ENCODE results near the gene MAP6.
"Not testable (repeated sequence)": the region's sequence is repeated elsewhere in the genome, so short reads cannot be mapped to it uniquely, and the experiment has no call there.

MAP6 gene

DNA sequence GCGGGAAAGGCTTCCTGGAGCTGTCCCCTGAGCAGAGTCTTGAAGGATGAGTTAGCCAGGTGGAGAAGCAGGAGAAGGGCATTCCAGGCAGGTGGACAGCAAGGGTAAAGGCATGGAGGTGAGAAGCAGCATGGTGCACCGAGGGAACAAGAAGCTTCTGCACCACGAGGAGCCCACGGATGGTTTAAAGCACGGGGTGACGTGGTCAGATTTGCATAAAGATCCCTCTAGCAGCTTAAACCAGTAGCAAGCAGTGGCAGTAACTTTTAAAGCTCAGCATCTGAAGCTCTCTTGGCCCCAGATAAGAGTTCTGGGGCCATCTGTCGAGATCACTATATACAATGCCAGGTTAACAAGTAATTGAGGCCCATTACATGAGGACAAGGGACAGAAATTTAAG lies 69.9 kb downstream of the MAP6 start:
- no peak for TF ChIP-seq POLR2A (IDR thresholded peaks at IDR 0.05; ENCODE audit: low read depth, low read length)
- no peak for DNase-seq (ENCODE audit: insufficient read length, low spot score)
- FAIRE-seq, result no peak

DNA sequence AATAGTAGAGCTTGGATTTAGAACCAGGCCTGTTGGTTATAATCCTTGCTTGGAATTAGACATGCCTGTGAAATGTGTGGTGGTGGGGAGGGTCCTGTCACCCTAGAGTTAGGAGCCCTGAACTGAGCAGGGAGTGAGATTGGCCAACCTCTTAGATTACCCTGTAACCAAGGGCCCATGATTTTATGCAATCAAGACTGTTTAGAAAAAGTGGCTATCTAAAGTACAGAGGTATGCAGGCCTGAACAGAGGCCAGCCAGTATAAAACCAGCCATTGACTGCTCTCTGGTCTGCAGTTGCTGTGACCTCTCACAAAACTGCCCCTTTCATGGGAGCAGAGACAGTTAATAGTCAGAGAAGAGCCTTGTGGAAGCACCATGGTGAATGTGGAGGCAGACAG lies 70.6 kb downstream of the MAP6 start:
- DNase-seq (ENCODE audit: insufficient read length, low spot score), result no peak
- no peak for TF ChIP-seq POLR2A (IDR thresholded peaks at IDR 0.05; ENCODE audit: low read depth, low read length)
- no peak for FAIRE-seq

DNA sequence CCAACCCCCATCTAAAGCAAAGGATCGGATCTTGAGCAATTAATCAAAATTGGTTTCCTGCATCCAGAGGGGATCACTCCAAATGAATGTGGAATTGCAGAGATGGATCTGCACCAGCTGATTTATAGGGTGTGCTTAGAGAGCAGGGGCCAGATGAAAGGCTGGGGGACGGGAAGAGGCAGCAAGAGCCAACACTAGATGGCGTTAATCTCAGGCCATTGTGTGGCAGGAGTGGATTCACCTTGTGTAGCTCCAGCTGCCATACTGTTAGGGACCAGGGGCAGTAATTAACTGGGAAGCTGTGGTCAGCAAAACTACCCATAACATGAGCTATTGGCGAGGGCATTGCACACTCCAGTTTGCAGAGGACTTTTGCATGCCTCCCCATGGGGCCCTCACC lies 71.2 kb downstream of the MAP6 start:
- FAIRE-seq, result no peak
- DNase-seq (ENCODE audit: insufficient read length, low spot score), result no peak

DNA sequence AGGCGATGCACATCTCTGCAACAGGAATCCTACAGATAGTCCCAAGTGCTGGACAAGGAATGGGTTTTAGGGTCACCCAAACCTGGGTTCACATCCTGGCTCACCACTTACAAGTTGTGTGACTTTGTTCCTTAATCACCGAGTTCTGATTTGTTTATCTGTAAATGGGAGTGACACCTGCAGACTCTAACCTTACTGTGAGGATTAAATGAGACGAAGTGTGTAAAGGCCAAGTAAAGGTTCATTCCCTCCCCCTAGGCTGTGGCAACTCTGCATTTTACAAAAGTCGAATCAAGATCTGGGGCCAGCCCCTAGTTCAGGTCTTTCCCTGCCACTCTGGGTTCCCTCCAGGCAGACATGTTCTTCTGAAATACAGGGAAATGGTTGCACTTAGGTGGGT lies 71.9 kb downstream of the MAP6 start:
- no peak for TF ChIP-seq POLR2A (IDR thresholded peaks at IDR 0.05; ENCODE audit: low read depth, low read length)
- no peak for DNase-seq (ENCODE audit: insufficient read length, low spot score)
- FAIRE-seq, result no peak

More for the DNA sequence above, 71.2 kb downstream of the MAP6 start:
- TF ChIP-seq POLR2A (IDR thresholded peaks at IDR 0.05; ENCODE audit: low read depth, low read length), result no peak

DNA sequence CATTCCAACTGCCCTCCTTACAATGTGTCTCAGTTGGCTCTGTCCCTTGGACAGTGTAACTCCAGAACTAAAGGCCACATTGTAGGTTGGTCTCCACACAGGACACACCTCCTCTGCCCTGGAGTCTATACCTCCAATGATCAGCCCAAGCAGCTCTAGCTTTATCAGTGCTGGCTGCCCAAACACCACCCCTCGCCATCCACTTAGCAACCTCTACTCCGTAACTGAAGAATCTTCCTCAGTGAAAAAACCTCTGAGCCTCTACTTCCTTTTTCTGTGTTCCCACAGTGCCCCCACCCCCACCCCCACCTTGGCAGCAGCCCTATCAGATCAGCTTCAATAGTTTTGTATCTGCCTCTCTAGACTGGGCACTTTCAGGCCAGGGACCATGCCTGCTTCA lies 73.4 kb downstream of the MAP6 start:
- DNase-seq (ENCODE audit: insufficient read length, low spot score) (no peak), FAIRE-seq (no peak)
- TF ChIP-seq POLR2A (IDR thresholded peaks at IDR 0.05; ENCODE audit: low read depth, low read length), result no peak

DNA sequence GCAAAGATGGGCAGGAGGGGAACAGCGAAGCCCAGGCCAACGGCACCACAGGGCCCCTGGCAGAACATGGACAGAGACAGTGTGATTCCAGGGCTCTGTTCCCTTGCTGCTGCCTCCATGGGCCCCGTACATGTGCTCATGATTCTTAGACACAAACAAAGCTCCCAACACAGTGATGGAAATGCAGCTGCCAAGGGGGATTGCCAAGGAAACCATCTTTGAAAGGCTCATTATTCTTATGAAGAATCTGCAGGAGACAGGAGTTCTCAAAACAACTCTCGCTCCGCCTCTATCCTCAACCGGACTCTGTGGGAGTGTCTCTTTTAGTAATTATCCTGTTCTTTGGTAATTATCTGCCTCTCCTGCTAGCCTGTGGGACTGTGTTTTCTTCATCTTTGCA lies 74.6 kb downstream of the MAP6 start:
- TF ChIP-seq POLR2A (IDR thresholded peaks at IDR 0.05; ENCODE audit: low read depth, low read length), result no peak
- FAIRE-seq (no peak), DNase-seq (ENCODE audit: insufficient read length, low spot score) (no peak)

DNA sequence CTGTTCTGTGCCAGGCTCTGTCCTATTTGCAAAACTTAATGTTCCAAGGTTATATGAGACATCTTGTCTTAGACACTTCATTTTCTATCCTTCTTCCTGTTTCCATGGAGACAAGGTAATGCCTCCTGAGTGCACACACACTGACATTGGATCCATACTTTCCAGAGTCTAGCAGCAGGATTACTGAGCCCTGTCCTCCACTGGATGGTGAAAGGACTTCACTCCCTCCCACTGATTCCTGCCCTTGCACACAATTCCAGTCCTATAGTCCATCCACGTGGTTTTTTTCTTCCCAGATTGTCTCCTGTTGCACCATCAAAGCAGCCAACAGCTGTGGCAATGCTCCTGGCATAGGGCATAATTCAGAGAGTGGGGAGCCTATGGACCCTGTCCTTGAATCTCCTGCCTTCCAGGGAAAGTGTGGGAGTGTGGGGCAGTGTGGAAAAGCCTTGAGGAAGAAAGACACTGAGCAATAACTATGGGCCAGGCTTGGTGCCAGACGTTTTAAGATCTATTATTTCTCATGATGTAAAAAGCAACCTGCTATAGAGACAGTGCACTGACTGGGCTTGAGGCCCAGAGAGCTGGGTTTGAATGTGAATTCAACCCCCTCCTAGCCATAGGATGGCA lies 75.4 kb downstream of the MAP6 start:
- no peak for TF ChIP-seq POLR2A (IDR thresholded peaks at IDR 0.05; ENCODE audit: low read depth, low read length)
- DNase-seq (ENCODE audit: insufficient read length, low spot score), result no peak
- no peak for FAIRE-seq

DNA sequence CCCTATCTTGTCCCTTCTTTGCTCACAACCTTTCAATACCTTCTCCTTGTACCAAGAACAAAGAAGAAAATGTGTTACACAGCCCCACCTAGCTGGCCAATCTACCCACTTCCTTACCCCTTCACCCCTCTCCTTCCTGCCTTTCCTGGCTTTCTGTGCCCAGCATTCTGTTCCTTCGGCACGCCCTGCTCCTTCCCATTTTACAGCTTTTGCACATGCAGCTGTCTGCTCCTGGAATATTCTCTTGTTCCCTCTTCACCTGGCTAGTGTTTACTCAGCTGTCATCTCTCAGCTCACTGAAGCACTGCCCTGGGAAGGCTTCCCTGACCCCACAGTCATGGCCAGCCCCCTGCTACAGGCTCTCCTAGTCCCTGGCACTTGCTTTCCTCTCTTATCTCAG lies 76.1 kb downstream of the MAP6 start:
- DNase-seq (ENCODE audit: insufficient read length, low spot score), result no peak
- TF ChIP-seq POLR2A (IDR thresholded peaks at IDR 0.05; ENCODE audit: low read depth, low read length), result no peak
- no peak for FAIRE-seq

DNA sequence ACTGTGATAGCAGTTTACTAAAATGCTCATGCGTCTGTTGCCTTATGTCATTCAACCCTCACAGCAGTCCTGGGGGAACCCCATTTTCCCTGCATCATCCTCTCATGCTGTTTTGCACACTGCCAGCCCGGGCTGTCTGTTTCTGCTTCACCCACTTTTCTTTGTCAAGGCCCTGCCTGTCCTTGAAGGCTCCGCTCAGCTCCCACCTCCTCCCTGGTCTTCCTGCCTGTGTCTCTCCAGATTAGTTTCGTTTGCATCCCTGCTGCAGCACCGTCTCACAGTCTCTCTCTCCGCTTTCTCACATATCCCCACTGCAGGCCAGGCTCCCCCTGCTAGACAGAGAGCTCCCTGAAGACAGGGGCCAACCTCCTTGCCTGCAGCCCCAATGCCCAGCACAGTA lies 76.9 kb downstream of the MAP6 start:
- no peak for TF ChIP-seq POLR2A (IDR thresholded peaks at IDR 0.05; ENCODE audit: low read depth, low read length)
- no peak for FAIRE-seq
- no peak for DNase-seq (ENCODE audit: insufficient read length, low spot score)

DNA sequence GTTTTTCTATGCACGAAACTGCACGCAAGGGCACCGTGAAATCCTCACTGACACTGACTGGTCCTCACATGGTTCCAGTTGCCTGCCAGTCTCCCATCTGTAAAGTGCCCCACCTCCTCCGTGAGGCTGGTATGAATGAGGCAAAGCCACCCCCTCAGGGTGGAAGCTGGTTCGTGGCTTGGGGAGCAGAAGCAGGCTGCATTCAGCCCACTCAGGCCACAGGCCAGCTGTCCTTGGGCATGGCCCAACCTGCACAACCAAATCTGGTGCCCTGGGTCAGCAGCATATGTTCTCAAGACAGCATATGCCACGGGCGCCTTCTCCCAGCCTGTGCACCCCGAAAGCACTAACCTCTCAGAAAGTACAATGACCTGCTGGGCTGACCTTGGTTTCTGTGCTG lies 77.5 kb downstream of the MAP6 start:
- DNase-seq (ENCODE audit: insufficient read length, low spot score) (no peak), FAIRE-seq (no peak)
- TF ChIP-seq POLR2A (IDR thresholded peaks at IDR 0.05; ENCODE audit: low read depth, low read length), result no peak

DNA sequence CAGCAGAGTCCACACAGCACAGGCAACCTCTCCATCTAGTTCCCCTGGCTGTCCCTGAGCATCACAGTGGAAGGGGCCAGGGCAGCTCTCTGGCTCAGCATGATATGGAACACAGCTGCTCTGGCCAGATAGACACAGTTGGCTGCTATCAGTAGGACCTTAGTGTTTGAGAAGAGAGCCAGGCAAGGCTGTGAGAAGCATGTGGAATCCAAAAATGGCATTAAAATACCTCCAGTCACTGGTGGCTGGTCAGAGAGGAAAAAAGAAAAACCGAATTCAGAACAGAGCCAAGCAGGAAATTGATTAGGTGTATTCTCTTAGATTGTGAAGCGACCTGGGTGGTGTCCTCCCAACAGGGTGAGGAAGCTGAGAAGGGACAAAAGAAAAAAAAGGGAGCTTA lies 78.9 kb downstream of the MAP6 start:
- no peak for TF ChIP-seq POLR2A (IDR thresholded peaks at IDR 0.05; ENCODE audit: low read depth, low read length)
- no peak for FAIRE-seq

DNA sequence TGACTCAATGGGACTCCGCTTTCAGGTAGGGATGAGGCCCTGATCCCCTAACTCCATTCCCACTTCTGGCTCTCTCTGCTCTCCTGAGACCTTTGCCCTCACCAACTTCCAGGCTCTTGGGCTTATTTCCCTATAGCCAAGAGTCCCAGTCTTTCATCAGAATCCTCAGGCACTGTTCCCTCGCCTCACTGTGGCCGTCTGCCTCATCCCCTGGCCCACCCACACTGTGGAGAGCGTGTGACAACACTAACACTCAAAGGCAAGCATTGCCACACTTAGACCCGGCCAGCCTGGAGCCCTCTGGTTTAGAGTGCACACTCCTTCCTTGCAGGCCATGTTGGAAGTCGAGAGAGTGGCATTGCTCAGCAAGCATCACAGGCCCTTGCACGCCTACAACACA lies 79.8 kb downstream of the MAP6 start:
- no peak for TF ChIP-seq POLR2A (IDR thresholded peaks at IDR 0.05; ENCODE audit: low read depth, low read length)
- FAIRE-seq, result no peak
- DNase-seq (ENCODE audit: insufficient read length, low spot score), result no peak

More for the DNA sequence above, 78.9 kb downstream of the MAP6 start:
- no peak for DNase-seq (ENCODE audit: insufficient read length, low spot score)

DNA sequence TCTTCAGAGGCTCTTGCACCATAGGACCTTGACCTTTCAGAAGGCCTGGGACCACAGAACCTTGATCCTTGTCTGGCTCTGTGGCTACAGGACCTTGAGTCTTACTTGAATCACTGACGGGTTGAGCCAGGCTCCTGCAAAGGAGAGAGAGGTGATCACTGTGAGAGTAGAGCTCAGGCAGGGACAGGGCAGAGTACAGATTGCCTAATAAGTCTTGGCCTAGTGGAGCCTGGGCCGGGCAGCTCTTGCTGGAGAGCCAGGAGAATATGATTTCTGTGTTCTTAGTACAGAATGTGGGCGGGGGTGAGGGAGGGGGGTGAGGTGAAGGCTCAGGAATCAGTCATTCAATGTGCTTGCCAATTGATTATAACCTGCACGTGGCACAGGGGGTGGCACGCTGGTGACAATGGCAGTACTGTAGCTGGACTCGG lies 80.8 kb downstream of the MAP6 start:
- no peak for FAIRE-seq
- no peak for DNase-seq (ENCODE audit: insufficient read length, low spot score)
- no peak for TF ChIP-seq POLR2A (IDR thresholded peaks at IDR 0.05; ENCODE audit: low read depth, low read length)

DNA sequence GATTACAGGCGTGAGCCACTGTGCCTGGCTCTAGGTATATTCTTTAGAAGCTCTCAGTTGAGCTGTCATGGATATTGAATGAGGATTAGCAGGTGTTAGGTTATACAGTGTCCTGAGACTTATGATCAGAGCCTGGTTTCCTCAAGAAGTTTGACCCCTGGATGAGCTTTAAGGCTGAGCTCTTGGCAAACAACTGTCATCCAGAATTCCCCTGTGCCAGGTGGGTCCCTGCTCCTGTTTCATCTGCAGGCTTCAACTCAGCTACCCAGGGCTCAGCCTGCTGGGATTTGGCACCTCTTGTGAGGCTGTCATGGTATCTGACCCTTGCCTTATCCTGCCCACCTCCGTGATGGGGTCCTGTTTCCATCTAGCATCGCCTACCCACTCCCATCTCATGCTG lies 82.4 kb downstream of the MAP6 start:
- DNase-seq (ENCODE audit: insufficient read length, low spot score) (no peak), FAIRE-seq (no peak)
- no peak for TF ChIP-seq POLR2A (IDR thresholded peaks at IDR 0.05; ENCODE audit: low read depth, low read length)

DNA sequence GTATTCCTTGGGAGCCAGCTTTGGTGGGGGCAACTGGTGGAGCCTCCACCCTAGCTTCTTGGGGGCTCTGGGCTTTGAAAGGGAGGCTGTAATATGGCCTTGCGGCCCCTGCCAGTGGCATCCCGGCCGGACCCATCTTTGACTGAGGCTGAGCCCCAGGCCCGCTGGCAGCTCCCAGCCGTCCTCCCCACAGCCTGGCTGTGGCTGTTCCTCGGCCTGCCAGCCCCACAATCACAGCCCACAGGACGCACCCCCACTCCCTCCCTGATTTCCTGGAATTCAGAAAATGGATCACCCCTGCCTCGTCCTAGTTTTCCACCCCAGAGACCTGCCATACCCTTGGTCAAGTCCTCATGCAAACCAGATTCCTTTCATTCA lies 83.6 kb downstream of the MAP6 start:
- TF ChIP-seq POLR2A (IDR thresholded peaks at IDR 0.05; ENCODE audit: low read depth, low read length), result no peak
- DNase-seq (ENCODE audit: insufficient read length, low spot score), result no peak
- FAIRE-seq, result no peak

DNA sequence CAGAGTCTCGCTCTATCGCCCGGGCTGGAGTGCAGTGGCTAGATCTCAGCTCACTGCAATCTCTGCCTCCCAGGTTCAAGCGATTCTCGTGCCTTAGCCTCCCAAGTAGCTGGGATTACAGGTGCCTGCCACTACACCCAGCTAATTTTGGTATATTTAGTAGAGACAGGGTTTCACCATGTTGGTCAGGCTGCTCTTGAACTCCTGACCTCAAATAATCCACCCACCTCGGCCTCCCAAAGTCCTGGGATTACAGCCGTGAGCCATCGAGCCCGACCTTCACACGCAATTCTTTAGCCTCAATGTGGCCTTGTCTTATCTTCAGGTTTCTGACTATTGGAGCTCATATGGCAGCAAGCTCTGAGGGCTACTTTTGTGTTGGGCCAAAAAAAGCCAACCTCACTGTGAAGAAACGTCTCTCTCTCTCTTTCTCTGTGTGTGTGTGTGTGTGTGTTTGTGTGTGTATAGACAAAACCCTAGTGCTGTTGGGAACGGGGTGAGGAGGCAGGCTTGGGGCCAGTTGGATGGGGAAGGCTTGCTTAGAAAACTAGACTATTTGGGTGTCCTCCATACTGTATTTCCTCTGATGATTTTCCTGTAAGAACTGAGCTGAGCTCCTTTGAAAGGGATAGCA lies 84.1 kb downstream of the MAP6 start:
- FAIRE-seq; DNase-seq (ENCODE audit: insufficient read length, low spot score): not testable (repeated sequence)
